Erythroblast (primary cell): Measurements from ENCODE around the gene DDIAS.

Source experiments
- GATA1 ChIP-seq: IDR thresholded peaks from 2 replicates; pipeline ENCODE4 v1.6.1; 2011; ENCODE audit warnings: low read depth, mild to moderate bottlenecking, control low read depth, low read length, moderate library complexity
- POLR2A ChIP-seq: IDR thresholded peaks from 2 replicates; pipeline ENCODE4 v1.6.1; 2011; ENCODE audit warnings: mild to moderate bottlenecking, low read length

DNA sequence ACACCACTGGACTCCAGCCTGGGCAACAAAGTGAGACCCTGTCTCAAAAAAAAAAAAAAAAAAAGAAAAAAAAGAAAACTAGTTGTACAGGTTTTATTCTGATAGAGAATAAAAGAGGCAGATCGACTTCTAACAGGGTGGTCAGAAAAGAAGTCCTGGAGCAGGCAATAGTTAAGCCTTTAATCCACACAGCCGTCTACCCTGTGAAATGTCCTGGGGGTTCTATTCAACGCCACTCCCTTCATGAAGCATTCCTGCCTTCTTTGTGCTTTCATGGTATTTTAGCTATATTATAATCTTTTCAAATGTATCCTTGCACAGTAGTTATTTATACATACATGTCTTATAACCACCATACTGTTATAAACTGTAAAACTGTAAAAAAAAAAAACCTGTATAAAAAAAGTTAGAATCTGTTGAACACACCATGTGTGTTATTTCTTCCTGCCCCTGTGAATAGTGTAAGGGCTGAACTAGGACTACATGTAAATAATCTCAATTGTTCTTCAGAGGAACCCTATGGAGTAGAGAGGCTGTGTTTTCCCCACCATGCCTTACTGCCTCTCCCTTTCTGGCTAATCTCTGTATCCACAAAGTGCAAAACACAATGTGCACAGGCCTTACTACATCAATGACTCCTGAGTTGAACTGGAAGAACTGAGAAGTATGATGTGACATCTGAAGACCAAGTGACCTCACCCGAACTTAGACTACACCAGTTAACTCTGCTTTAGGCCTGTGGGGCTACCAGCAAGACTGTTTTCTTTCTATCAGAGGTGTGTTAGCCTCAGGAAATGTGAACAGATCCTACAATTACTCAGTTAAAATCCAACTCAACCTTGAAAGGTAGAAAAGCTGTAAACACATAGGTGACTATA lies 26.7 kb upstream of the DDIAS start:
- TF ChIP-seq POLR2A (no peak), GATA1 (no peak)
